ENCODE results near the gene FLOT1.

Gene FLOT1

GRCh38 chr6:30747902-30748769, 5.6 kb upstream of the FLOT1 start:
- in situ Hi-C loops (cut with MboI; ENCODE audit: low sequenced_read_pairs) = no loop called here

- in situ Hi-C loops (cut with MboI; ENCODE audit: low sequenced_read_pairs) = no loop called here
These were observed 4.8 kb upstream of the FLOT1 start for GRCh38 chr6:30747300-30747687.

DNA sequence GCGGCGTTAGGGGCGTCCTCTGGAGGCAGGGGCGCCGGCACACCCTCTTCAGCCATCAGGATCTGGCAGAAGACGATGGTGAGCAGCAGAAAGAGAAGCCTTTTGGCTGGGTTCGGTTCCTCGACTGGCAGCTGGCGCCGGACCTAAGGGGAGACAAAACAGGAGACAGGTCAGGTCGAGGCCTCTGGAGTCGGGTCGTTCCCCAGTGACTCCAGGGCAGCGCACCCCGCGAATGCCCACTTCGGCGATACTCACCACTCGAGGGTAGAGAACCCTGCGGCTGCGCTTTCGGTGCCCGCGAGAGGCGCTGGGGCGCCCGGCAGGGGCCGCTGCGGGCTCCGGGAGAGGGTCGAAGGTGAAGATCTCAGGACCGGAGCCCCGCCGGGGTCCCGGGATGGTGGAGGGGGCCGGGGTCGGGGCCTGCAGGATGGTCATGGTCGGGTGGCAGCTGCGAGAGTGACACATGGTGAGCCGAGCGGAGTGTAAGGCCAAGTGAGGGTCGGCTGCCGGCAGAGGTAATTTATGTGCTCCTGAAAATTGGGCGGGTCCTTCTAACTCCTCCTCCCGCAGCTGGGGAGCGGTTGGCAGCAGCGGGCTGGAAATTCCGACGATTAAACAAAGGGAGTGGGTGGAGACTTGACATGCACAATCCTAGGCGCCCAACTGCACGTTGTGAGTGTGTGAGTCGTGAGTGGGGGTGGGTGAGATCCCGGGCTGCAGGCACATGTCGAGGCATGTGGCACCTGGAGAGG, 1.7 kb upstream of the FLOT1 start, which contains the start of gene IER3:
Gene IER3 (minus strand): TSS at position 494 of the 752 bp plus-strand sequence. CDS start 29 bp downstream, at position 465.
- in situ Hi-C loops (cut with MboI; ENCODE audit: low sequenced_read_pairs) = no loop called here

DNA sequence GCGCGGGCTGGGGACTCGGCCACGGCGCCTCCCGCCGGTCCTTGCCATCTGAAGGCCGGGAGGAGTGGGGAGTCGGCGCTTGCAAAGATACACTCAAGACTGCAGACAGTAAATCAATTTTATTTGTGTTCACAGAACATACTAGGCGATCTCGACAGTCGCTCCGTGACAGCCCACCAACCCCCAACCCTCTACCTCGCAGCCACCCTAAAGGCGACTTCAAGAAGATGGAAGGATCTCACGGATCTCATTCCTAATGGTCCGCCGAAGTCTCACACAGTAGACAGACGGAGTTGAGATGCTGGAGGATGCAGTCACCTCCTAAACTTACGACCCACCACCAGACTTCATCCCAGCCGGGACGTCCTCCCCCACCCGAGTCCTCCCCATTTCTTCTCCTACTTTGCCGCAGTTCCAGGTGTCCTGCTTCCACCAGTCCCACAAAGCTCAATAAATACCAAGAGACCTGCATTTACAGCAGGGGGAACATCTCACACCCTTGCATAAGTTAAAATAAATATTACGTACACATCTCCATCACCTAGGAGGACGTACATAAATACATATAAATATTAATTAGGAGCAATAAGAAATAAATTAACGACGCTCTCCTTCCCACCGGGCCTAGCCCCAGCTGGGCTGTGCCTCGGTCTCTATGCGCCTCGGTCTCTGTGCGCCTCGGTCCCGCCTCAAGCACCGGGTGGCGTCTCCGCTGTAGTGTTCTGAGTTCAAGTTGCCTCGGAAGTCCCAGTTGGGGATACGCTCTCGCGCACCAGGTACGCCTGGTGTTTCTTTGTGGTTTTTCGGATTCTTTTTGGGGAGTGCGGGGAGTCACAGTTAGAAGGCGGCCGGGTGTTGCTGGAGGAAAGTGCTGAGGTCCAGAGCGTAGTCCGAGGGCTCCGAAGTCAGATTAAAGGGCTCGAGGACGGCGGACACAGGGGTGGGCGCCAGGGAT, 889 bp upstream of the FLOT1 start:
- in situ Hi-C loops (cut with MboI; ENCODE audit: low sequenced_read_pairs) = no loop called here

DNA sequence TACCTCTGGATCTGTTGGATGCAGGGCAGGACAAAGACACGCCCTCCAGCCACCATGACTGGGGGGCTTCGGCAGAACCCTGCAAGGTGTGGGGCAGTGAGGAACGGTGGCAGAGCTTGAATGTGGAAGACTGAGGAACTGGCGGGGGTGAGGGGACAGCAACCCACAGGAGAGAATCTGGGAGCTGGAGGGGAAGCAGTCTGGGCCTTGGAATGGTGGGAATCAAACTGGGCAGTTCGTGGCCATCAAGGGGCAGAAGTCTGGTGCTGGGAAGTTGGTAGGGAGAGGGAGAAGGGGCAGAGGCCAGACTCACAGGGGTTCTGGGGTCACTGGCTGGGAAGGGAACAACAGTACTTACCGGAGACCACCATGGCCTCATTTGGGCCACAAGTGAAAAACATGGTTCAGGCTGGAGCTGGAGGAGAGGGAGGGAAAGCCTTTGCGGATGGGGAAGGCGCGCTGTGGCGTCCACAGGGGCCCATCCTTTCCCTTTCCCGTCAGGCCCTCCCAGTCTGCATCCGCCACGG, 635 bp downstream of the FLOT1 start:
- in situ Hi-C loops (cut with MboI; ENCODE audit: low sequenced_read_pairs) = no loop called here

GRCh38 chr6:30741063-30741779, 1.3 kb downstream of the FLOT1 start:
- in situ Hi-C loops (cut with MboI; ENCODE audit: low sequenced_read_pairs) = no loop called here

DNA sequence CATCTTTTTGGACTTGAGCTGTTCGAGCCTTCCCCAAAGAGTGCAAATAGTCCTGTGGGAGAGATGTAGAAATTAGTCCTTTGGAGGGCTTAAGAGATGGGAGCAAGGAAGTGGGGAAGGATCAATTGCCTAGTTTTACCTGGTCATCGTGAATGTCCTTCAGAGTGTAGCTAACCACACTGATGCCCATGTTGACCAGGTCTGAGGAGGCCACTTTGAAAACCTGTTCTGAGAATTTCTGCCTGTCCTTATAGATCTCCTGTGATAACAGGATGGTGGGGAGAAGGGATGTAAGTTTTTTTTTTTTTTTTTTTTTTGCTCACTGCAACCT, 2.0 kb downstream of the FLOT1 start:
- in situ Hi-C loops (cut with MboI; ENCODE audit: low sequenced_read_pairs) = no loop called here

DNA sequence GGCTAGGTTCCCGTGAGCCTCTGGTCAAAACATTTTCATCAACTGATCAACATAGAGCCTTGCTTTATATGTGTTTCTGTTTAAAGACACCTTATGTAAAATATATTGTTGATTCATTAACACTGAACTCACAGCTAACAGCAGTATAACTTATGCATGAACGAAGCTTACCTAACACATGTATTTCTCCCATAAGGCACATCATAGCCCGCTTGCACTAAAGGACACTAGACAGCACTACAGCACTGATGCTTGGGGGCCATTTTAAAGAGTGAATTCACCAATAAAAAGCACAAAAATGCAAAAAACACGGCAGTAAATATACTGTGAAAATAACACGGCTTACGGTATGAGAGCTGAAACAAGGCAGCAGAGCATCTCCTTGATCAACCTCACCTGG, 4.0 kb downstream of the FLOT1 start:
- in situ Hi-C loops (cut with MboI; ENCODE audit: low sequenced_read_pairs) = no loop called here

GRCh38 chr6:30735668-30736314, 6.7 kb downstream of the FLOT1 start:
- in situ Hi-C loops (cut with MboI; ENCODE audit: low sequenced_read_pairs) = no loop called here

DNA sequence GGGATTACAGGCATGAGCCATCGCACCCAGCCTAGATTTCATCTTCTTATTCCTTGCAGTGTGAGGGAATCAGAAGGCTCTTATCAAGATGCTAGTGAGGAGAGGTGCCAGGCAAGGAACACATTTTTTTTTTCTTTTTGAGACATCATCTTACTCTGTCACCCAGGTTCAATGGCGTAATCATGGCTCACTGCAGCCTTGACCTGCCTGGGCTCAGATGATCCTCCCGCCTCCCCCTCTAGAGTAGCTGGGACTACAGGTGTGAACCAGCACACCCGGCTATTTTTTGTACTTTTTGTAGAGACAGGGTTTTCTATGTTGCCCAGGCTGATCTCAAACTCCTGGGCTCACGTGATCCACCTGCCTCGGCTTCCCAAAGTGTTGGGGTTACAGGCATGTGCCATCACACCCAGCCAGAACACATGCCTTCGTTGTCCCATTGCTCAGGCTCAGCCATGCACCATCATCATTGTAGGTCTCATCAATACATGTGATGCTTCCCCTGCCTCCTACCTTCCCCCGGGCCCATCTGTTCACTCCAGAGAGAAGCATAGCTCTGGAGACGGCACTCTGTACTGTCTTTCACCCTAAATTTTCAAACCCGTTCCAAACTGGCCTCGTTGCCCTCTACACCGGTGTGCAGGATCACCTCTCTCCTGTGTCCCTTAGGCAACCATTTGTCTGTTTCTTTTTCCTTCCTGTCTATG, 10.1 kb downstream of the FLOT1 start:
- in situ Hi-C loops (cut with MboI; ENCODE audit: low sequenced_read_pairs) = no loop called here

GRCh38 chr6:30730601-30731435, 11.7 kb downstream of the FLOT1 start:
- in situ Hi-C loops (cut with MboI; ENCODE audit: low sequenced_read_pairs) = no loop called here

GRCh38 chr6:30727920-30728553, 14.4 kb downstream of the FLOT1 start:
- in situ Hi-C loops (cut with MboI; ENCODE audit: low sequenced_read_pairs) = no loop called here

DNA sequence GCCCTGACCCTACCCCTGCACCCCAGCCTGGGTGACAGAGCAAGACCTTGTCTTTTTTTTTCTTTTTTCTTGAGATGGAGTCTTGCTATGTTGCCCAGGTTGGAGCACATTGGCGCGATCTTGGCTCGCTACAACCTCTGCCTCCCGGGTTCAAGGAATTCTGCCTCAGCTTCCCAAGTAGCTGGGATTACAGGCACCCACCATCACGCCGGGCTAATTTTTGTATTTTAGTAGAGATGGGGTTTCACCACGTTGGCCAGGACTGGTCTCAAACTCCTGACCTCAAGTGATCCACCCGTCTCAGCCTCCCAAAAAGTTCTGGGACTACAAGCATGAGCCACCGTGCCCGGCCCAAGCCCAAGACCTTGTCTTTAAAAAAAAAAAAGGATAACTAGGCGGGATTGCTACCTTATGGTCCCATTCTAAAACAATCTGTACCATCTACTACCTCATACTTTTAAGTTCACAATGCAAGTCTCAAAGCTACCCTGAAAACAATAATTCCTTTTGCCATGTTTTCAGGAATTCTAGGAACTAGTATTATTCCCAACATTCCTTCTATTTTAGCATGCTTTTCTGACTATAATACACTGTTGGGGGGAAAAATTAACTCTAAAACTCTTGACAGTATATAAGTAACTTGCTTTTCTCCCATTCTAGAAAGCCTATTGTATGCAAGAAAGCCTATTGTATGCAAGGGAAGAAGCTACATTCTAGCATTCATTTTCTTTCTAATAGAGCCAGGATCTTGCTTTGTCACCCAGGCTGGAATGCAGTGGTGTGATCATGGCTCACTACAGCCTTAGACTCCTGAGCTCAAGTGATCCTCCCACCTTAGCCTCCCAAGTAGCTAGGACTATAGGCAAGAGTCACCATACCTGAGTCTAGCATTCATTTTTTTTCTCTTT, 15.7 kb downstream of the FLOT1 start:
- in situ Hi-C loops (cut with MboI; ENCODE audit: low sequenced_read_pairs) = no loop called here

DNA sequence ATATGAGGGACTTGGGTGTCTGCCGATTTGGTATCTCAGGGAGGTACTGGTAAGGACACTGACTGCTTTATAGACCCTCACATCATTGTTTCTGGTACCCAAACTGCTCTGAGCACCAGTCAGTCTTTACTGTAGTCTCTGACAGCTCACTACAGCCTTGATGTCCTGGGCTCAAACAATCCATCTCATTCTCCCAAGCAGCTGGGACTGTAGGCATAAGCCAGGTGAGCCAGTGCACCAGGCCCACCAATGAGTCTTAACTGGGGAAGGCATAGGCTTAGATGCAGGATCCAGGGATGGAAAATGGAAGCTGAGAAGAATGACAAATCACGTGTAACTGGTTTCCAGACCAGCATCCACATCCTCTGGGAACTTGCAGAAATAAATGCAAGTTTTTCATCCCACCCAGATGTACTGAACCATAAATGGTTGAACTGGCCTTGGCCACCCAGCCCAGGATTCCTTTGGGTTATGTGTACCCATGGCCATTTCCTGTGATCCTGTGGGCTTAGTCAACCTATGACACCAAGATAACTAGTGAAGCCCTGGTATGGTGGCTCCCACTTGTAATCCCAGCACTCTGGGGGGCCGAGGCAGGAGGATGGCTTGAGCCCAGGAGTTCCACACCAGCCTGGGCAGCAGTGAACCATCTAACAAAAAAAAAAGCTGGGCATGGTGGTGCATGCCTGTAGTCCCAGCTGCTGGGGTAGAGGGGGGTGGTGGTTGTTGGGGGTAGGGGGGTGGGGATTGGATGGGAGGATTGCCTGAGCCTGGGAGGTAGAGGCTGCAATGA, 16.6 kb downstream of the FLOT1 start:
- in situ Hi-C loops (cut with MboI; ENCODE audit: low sequenced_read_pairs) = no loop called here

- in situ Hi-C loops (cut with MboI; ENCODE audit: low sequenced_read_pairs) = no loop called here
These were observed 17.4 kb downstream of the FLOT1 start for GRCh38 chr6:30724906-30725667.

Data from hTERT RPE-1 (cell line).